ENCODE results near the gene SLC16A7.

The SLC16A7 gene

DNA sequence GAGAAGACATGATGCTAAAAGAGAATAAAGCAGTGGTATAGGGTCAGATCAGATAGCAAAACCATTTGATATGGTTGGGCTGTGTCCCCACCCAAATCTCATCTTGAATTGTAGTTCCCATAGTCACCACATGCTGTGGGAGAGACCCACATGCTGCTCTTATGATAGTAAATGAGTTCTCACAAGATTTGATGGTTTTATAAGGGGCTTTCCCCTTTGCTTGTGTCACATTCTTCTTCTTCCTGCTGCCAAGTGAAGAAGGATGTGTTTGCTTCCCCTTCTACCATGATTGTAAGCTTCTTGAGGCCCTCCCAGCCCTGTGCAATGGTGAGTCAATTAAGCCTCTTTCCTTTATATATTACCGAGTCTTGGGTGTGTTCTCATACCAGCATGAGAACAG, 49.4 kb downstream of the SLC16A7 start:
- Histone ChIP-seq H3K36me3 (ENCODE audit: insufficient read depth, low read length) (peaks cover 15% of the 10 kb centered on the region), H3K27ac (ENCODE audit: low read length) (no peak overlapping the region), H2AFZ (ENCODE audit: low read depth, low read length) (no peak overlapping the region), H3K9me3 (ENCODE audit: insufficient read depth, low read length, severe bottlenecking) (peaks cover 2% of the 10 kb centered on the region), H3K9ac (ENCODE audit: low read depth, low read length) (no peak overlapping the region), H3K4me2 (ENCODE audit: insufficient read depth, low read length) (no peak overlapping the region), H3K79me2 (ENCODE audit: insufficient read depth, low read length) (no peaks in the 10 kb centered on the region), H3K27me3 (ENCODE audit: insufficient read depth, low read length, poor library complexity) (no peaks in the 10 kb centered on the region), H4K20me1 (ENCODE audit: insufficient read depth, low read length) (no peaks in the 10 kb centered on the region), H3K4me3 (ENCODE audit: low read depth in 1 of 2, low read length in 2 of 2) (no peak overlapping the region), H3K4me1 (ENCODE audit: insufficient read depth, low read length) (no peaks in the 10 kb centered on the region)
- no peak for TF ChIP-seq EZH2 (IDR thresholded peaks at IDR 0.05; ENCODE audit: borderline replicate concordance, low read depth, low read length, severe bottlenecking)
- TF ChIP-seq, protein P1, sequence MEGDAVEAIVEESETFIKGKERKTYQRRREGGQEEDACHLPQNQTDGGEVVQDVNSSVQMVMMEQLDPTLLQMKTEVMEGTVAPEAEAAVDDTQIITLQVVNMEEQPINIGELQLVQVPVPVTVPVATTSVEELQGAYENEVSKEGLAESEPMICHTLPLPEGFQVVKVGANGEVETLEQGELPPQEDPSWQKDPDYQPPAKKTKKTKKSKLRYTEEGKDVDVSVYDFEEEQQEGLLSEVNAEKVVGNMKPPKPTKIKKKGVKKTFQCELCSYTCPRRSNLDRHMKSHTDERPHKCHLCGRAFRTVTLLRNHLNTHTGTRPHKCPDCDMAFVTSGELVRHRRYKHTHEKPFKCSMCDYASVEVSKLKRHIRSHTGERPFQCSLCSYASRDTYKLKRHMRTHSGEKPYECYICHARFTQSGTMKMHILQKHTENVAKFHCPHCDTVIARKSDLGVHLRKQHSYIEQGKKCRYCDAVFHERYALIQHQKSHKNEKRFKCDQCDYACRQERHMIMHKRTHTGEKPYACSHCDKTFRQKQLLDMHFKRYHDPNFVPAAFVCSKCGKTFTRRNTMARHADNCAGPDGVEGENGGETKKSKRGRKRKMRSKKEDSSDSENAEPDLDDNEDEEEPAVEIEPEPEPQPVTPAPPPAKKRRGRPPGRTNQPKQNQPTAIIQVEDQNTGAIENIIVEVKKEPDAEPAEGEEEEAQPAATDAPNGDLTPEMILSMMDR (IDR thresholded peaks at IDR 0.05; ENCODE audit: borderline replicate concordance, extremely low read depth, low read length, poor library complexity, severe bottlenecking), result no peak
- no peak for DNase-seq
- ATAC-seq (ENCODE audit: insufficient read depth, low read depth), result no peak

DNA sequence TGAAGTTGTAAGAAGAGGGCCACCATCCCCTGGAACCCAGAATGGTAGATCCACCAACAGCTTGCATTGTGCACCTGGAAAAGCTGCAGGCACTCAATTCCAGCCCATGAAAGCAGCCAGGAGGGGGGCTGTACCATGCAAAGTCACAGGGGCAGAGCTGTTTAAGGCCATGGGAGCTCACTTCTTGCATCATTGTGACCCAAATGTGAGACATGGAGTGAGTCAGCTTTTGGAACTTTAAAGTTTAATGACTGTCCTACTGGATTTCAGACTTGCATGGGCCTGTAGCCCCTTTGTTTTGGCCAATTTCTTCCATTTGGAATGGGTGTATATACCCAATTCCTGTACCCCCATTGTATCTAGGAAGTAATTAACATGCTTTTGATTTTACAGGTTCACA, 50.8 kb downstream of the SLC16A7 start:
- DNase-seq (no peak), ATAC-seq (ENCODE audit: insufficient read depth, low read depth) (no peak)
- TF ChIP-seq, protein P1 (IDR thresholded peaks at IDR 0.05; ENCODE audit: borderline replicate concordance, extremely low read depth, low read length, poor library complexity, severe bottlenecking), result no peak
- no peak for TF ChIP-seq EZH2 (IDR thresholded peaks at IDR 0.05; ENCODE audit: borderline replicate concordance, low read depth, low read length, severe bottlenecking)
- Histone ChIP-seq H3K27ac (ENCODE audit: low read length) (no peak overlapping the region), H3K36me3 (ENCODE audit: insufficient read depth, low read length) (peaks cover 15% of the 10 kb centered on the region), H3K9me3 (ENCODE audit: insufficient read depth, low read length, severe bottlenecking) (peaks cover 2% of the 10 kb centered on the region), H3K4me2 (ENCODE audit: insufficient read depth, low read length) (no peak overlapping the region), H3K4me1 (ENCODE audit: insufficient read depth, low read length) (no peaks in the 10 kb centered on the region; the same call in 1 of the 2 replicates), H3K9ac (ENCODE audit: low read depth, low read length) (no peak overlapping the region), H3K4me3 (ENCODE audit: low read depth in 1 of 2, low read length in 2 of 2) (no peak overlapping the region), H2AFZ (ENCODE audit: low read depth, low read length) (no peak overlapping the region), H3K27me3 (ENCODE audit: insufficient read depth, low read length, poor library complexity) (no peaks in the 10 kb centered on the region), H4K20me1 (ENCODE audit: insufficient read depth, low read length) (no peaks in the 10 kb centered on the region), H3K79me2 (ENCODE audit: insufficient read depth, low read length) (no peaks in the 10 kb centered on the region)

DNA sequence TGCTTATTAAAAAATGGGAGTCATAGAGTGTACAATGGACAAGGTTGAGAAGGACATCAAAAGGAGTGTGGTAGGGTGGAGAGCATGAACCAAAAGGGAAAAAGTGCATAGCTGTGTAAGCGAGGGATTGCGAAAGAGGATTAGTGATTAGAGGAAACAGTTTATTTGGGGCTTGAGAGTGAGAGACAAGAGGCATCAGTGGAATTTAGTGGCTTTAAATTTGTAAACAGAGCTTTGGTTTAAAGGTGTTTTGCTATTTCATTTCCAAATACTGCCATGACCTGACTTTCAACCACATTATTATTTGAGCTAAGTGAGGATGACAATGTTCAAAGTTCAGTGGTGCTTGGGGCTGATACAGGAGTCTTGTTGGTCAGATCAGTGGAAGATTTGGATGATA, 53.4 kb downstream of the SLC16A7 start:
- ATAC-seq (ENCODE audit: insufficient read depth, low read depth), result no peak
- Histone ChIP-seq H3K36me3 (ENCODE audit: insufficient read depth, low read length) (peaks cover 5% of the 10 kb centered on the region), H3K4me2 (ENCODE audit: insufficient read depth, low read length) (no peak overlapping the region)

More for the DNA sequence above, 53.4 kb downstream of the SLC16A7 start:
- H3K79me2 ChIP-seq (ENCODE audit: insufficient read depth, low read length), result no peaks in the 10 kb centered on the region
- DNase-seq, result no peak
- no peak overlapping the region for H2AFZ ChIP-seq (ENCODE audit: low read depth, low read length)
- H3K9me3 ChIP-seq (ENCODE audit: insufficient read depth, low read length, severe bottlenecking), result peaks cover 2% of the 10 kb centered on the region
- no peaks in the 10 kb centered on the region; the same call in 1 of the 2 replicates for H3K4me1 ChIP-seq (ENCODE audit: insufficient read depth, low read length)
- no peaks in the 10 kb centered on the region for H3K27me3 ChIP-seq (ENCODE audit: insufficient read depth, low read length, poor library complexity)
- no peak overlapping the region for H3K27ac ChIP-seq (ENCODE audit: low read length)
- H4K20me1 ChIP-seq (ENCODE audit: insufficient read depth, low read length), result no peaks in the 10 kb centered on the region
- H3K4me3 ChIP-seq (ENCODE audit: low read depth in 1 of 2, low read length in 2 of 2), result no peak overlapping the region
- TF ChIP-seq EZH2 (IDR thresholded peaks at IDR 0.05; ENCODE audit: borderline replicate concordance, low read depth, low read length, severe bottlenecking), result no peak
- TF ChIP-seq, protein P1 (IDR thresholded peaks at IDR 0.05; ENCODE audit: borderline replicate concordance, extremely low read depth, low read length, poor library complexity, severe bottlenecking), result no peak
- no peak overlapping the region for H3K9ac ChIP-seq (ENCODE audit: low read depth, low read length)

Data from DND-41 (cell line).